HG02970 (cell line): ENCODE measurements around the gene STARD8.
"Not testable (repeated sequence)": the region's sequence is repeated elsewhere in the genome, so short reads cannot be mapped to it uniquely, and the experiment has no call there.

Experiments used
- ATAC-seq: cut with Tn5 transposase; IDR thresholded peaks from one replicate; pipeline ENCODE4 v1.9.1; 2021; ENCODE audit warnings: mild to moderate bottlenecking, moderate library complexity, moderate number of reproducible peaks; ENCODE audit not compliant: unreplicated experiment, low FRiP score

Gene STARD8

DNA sequence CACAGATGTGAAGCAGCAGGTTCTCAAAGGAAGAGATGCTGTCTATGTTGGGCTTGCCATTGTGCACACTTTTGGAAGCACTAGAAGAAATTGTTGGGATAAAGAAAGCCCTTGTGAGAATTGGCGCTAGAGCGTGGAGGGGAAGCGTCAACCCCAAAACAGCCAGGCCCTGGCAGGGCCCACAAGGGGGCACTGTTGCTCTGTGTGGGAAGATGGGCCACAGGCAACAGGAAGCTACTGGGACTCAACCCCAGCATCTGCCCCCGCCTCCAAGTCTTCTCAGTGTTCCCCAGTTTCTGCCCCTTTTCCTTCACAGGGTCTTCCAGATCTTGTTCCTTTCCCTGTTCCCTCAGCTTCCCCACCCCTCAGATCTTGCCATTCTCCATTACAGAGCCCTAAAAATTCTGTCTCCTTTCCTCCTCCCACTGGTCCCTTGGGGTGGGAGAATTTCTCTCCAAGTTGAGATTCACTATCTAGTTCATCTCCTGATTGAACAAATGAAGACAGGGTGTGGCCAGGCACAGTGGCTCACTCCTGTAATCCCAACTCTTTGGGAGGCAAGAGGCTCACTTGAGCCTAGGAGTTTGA lies 85.5 kb downstream of the STARD8 start:
- no peak for ATAC-seq

DNA sequence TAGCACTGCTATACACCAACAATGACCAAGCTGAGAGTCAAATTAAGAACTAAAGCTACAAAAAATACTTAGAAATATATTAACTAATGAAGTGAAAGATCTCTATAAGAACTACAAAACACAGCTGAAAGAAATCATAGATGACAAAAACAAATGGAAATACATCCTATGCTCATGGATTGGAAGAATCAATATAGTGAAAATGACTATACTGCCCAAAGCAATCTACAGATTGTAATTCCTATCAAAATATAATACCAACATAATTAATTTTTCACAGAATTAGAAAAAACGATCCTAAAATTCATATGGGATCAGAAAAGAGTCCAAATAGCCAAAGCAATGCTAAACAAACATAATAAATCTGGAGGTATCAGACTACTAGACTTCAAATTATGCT lies 87.8 kb downstream of the STARD8 start:
- no peak for ATAC-seq

DNA sequence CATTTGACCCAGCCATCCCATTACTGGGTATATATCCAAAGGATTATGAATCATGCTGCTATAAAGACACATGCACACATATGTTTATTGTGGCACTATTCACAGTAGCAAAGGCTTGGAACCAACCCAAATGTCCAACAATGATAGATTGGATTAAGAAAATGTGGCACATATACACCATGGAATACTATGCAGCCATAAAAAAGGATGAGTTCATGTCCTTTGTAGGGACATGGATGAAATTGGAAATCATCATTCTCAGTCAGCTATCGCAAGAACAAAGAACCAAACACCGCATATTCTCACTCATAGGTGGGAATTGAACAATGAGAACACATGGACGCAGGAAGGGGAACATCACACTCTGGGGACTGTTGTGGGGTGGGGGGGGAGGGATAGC lies 94.4 kb downstream of the STARD8 start:
- ATAC-seq, result not testable (repeated sequence)

DNA sequence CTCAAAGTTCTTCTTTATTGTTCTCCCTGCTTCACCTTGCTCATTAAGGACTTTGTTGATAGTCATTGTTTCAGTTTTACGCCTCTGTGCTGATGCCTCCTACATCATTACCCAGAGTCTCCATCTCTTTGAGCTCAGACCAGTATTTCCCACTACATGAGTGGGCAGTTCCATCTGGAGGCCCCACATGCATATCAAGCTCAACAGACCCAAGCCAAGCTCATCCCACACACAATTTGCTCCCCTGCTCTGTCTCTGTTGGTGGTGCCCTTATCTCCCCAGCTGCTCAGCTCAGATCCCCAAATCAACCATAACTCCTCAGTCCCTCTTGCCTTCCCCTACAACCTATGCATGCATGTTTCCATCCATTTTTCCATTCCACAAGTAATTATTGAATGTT lies 96.3 kb downstream of the STARD8 start:
- ATAC-seq, result no peak

DNA sequence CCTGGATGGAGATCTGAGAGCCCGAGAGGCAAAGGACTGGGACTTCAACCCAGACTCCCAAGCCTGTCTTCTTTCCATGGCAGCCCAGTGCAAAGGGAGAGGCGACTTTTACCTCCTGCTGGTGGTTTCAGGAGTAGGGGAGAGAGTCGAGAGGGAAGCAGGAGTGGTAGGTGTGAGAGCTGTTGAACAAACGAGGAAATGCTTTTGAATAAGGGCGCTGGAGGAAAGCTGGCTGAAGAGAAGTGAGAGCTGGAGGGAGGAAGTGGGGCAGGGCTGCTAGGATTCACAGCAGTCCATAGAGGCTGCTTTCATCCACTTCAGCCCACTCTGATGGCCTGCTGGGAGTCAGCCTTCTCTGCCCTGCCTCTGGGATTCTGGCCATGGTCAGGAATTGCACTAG lies 99.5 kb downstream of the STARD8 start:
- no peak for ATAC-seq

DNA sequence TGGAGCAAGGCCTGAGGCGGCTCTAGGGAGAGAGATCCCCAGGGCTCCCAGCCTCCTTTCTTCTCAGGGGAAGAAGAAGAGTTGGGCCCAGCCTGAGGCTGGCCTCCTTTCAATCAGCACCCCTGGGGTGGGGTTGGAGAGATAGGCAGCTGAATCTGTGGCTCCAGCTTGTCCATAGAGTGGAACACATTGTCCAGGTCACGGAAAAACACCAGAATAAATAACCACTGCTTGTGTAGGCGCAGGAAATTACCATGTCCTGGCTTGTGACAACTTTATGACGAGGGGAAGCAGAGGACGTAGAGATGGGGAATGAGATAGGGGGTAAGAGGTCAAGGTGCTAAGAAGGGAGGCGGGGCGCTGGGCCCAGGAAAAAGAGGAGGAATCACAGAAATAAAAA lies 100.6 kb downstream of the STARD8 start:
- ATAC-seq, result no peak

DNA sequence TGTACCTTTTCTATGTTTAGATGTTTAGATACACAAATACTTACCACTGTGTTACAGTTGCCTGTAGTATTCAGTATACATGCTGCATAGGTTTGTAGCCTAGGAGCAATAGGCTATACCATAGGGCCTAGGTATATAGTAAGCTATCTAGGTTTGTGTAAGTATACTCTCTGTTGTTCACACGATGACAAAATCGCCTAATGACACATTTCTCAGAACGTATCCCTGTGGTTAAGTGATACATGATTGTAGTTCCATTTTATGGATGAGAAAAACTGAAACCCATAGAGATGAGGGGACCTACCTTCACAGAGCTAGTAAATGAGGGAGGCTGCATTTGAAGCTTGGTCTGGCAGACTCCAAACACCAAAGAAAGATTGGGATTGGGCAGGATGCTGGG lies 102.0 kb downstream of the STARD8 start:
- ATAC-seq, result no peak

DNA sequence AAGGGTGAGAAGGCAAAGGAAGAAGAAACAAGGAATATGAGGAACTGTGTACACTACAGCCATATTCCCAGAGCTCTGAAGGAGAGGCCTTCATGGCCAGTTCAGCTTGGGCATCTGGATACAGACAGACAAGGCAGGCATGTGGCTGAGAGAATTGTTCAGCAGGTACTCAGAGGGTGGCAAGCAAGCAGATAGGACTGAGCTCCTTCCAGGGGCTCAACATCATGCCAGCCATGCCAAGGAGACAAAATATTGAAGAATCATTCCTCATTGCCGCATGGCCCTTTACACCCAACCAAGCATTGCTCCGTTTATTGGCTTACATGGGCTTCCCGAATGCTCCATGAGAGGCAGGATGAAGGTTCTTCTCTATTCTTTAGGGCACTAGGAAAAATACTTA lies 102.8 kb downstream of the STARD8 start:
- no peak for ATAC-seq

DNA sequence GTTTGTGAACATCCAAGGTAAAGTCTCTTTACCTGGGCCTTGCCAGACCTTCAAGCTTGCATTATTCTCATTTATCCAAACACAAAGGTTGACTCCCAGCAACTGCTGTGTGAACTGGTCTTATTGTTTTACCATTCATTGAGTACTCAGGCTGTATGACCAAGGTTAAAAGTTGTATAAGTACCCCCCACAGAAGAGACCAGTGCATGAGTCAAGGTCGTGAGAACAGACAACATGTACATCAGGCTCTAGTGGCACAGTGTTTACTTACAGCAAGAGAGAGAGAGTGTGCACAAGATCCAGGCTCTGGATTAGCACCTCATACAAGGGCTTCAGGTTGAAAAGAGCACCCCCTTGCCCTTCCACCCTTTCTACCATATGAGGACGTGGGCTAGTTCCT lies 103.9 kb downstream of the STARD8 start:
- no peak for ATAC-seq

DNA sequence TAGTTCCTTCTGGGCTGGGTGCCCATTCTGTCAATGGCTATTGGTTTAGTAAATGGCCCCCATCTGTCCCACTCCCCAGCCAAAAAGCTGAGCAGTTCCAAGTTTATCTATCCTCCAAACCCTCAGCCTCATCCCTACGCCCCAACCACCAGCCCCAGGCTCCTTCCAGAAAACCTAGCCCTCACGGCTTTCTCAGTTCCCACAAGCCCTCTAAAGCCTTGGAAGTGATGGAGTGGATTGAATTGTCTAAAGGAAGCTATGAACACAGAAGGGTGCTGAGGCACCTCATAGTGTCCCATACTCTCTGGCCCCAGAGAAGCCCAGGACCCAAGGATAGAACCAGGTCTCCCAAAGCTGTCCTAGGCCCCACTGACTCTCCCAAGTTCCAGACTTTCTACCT lies 105.8 kb downstream of the STARD8 start:
- no peak for ATAC-seq

DNA sequence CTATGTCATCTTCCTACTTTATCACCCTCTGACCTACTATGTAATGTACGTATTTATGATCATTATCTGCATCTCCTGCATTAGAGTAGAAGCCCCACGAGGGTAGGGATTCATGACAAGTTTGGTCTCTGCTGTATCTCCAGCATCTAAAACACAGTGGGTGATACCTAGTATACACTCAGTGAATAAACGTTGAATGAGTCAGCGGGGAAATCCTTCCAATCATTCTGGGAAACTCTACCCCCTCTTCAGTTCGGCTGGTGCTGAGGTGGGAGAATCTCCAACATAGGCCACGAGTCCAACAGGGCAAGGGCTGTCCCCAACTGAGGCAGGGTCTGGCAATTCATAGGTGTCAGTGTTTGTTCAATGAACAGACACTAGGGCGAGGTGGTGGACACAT lies 106.9 kb downstream of the STARD8 start:
- ATAC-seq, result no peak

DNA sequence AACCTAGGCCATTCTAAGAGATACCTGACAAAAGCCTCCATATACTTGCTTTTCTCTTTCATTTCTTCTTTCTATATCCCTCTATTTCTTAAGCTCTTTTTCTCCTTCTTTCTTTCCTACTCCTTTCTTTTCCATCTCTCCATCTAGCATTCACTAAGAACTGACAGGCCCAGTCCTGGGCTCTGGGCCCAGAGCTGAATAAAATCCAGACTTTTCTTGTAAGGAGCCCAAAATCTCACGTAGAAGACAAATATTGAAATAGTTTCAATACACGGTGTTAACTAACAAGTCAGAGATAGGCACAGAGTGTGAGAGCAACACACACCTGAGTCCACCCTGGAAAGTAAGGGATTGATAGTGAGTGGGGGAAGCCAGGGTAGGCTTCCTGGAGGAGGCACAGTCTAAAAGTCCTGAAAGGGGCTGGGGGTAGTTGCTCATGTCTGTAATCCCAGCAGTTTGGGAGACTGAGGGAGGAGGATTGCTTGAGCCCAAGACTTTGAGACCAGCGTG lies 108.2 kb downstream of the STARD8 start:
- ATAC-seq, result no peak

DNA sequence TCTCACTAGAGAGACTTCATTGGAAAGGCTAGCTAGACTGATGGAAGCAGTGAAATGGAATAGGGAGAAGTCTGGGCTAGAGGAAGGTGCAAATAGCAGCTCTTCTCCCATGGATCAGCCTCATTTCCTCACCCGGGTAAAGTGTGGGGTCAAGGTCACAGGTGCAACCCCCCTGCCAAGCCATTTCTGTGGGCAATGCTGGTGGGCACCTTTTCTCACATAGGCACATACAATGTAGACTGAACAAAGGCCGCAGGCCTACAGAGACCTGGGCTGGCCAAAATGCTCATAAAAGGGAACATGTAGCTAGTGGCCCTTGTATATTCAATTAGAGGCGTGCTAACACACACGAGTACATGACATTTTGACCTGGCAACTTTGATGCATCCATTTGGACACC lies 109.9 kb downstream of the STARD8 start:
- ATAC-seq, result no peak

DNA sequence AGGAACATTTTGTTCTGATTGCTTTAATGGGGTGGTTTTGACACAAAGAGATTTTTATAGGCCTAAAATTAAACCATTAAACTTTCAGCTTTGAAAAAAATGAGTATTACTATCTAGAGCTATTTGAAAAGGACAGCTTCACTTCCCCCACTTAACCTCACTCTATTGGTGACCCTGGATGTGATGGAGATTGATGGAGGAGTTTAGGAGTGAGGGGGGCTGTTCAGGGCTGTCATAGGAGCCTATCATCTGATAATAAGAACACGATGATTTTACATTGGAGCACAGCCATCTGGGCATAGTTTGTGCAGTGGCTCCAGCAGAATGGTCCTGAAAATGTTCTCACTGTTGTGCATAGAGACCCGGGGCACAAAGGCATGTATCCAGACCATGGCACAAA lies 110.3 kb downstream of the STARD8 start:
- ATAC-seq, result no peak

DNA sequence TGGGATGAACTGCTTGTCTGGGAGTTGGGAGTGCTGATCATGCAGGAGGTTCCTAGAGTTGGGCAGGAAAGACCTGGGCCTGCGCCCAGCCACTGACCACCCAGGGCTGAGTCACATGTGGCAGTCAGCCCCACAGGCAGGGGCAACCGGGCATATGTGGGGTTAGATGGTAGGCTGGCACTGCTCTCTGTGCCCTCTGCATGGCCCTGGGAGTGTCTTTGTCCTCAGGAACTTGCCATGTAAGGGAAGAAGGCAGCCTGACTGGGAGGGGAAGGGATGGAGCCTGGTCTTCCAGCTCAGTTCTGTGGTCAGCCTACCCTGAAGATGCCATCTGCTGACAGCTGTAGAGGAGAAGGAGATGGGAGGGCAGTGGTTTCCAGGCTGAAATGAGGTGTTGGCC lies 111.2 kb downstream of the STARD8 start:
- ATAC-seq, result no peak

DNA sequence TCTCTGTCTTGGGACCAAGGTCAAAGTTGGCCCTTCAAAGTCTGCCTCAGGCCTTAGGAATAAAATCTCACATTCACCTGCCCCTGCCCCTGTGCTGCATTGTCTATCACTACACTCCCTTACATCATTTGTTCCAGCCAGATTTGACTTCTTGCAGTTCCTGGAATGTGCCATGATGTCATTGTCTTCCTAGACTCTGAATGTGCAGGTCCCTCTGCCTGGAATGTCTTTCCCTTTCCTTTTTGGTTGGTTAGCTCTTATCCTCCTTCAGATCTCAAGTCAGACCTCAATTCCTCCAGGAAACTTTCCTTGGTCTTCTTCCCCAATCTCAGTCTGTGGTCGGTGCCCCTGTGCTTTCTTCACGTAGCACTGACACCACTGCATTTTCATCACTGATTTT lies 113.6 kb downstream of the STARD8 start:
- ATAC-seq, result no peak

DNA sequence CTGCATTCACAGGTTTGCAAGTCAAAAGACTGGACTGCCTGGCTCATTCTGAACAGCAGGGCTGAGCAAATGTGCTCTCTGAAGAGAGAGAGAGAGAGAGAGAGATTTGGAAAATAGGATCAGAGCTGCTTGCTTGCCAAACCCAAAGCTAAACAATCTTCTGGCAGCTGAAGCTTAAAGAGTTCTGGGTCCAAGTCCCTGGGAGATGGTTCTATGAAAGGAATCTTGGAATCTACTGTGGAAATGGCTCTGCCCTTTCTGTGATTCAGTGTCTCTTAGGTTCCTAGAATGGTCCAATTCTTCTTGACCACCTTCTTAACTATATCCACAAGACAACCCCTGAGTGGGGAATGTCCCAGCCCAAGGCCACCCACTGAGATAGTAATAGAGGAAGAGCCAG lies 115.3 kb downstream of the STARD8 start:
- no peak for ATAC-seq

DNA sequence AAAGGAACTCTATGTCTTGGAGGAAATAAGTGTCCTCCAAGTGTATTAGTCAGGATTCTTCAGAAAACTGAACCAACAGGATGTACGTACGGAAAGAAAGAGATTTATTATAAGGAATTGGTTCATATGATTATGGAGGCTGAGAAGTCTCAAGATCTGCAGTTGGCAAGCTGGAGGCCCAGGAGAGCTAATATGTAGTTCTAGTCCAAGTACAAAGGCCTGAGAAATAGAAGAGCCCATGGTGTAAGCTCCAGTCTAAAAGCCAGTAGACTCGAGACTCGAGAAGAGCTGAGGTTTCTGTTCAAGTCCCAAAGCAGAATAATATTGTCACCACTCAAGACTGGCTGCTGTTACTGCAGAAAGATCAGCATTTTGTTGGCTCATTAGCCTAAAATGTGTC lies 116.0 kb downstream of the STARD8 start:
- no peak for ATAC-seq
